NCI-H1436 (cell line): ENCODE data around the gene DOCK8.

ENCODE experiments used
- DNase-seq: peaks from one replicate; lab custom pipeline; 2025; lab: John Stamatoyannopoulos, UW

Gene DOCK8

GRCh38 chr9:414595-414994 lies 199.9 kb downstream of the DOCK8 start:
- DNase-seq = no peak

- no peak for DNase-seq
These were observed 205.0 kb downstream of the DOCK8 start for GRCh38 chr9:419571-420171.

- no peak for DNase-seq
These were observed 207.2 kb downstream of the DOCK8 start for GRCh38 chr9:421896-422295.

GRCh38 chr9:426264-426663 lies 211.6 kb downstream of the DOCK8 start:
- no peak for DNase-seq

GRCh38 chr9:426976-427375 lies 212.3 kb downstream of the DOCK8 start:
- no peak for DNase-seq

- DNase-seq = no peak
These were observed 217.0 kb downstream of the DOCK8 start for GRCh38 chr9:431701-432100.

GRCh38 chr9:436482-436881 lies 221.8 kb downstream of the DOCK8 start:
- DNase-seq = no peak

GRCh38 chr9:437066-437465 lies 222.4 kb downstream of the DOCK8 start:
- no peak for DNase-seq

- no peak for DNase-seq
These were observed 222.9 kb downstream of the DOCK8 start for GRCh38 chr9:437574-438001.

GRCh38 chr9:438066-438465 lies 223.4 kb downstream of the DOCK8 start:
- DNase-seq = no peak

GRCh38 chr9:438961-439768 lies 224.5 kb downstream of the DOCK8 start:
- DNase-seq = no peak

GRCh38 chr9:441126-441525 lies 226.5 kb downstream of the DOCK8 start:
- DNase-seq = no peak

GRCh38 chr9:444528-444927 lies 229.9 kb downstream of the DOCK8 start:
- DNase-seq = no peak

GRCh38 chr9:445033-445432 lies 230.4 kb downstream of the DOCK8 start:
- no peak for DNase-seq

GRCh38 chr9:446074-446699 lies 231.5 kb downstream of the DOCK8 start:
- no peak for DNase-seq

GRCh38 chr9:447230-448025 lies 232.8 kb downstream of the DOCK8 start:
- DNase-seq = no peak

GRCh38 chr9:450057-450456 lies 235.4 kb downstream of the DOCK8 start:
- DNase-seq = no peak

GRCh38 chr9:450561-450960 lies 235.9 kb downstream of the DOCK8 start:
- no peak for DNase-seq

GRCh38 chr9:453832-454231 lies 239.2 kb downstream of the DOCK8 start:
- no peak for DNase-seq

GRCh38 chr9:456365-456764 lies 241.7 kb downstream of the DOCK8 start:
- no peak for DNase-seq

- no peak for DNase-seq
These were observed 243.9 kb downstream of the DOCK8 start for GRCh38 chr9:458590-458989.
